Dermis microvascular lymphatic vessel endothelial cell (primary cell): Measurements from ENCODE around the gene CD2. TPM values are rescaled to one million over a fixed set of nuclear protein-coding genes. Genes with fewer than 3 reads are reported as not detected.
A peak's percentile ranks its signal among the peaks of the same experiment; 100 is the strongest.

Experiments
- DNase-seq, 2 donors: peaks; one replicate each; pipeline versions ENCODE4 v3.0.0 to v3.0.0-alpha.2; 2010; ENCODE audit warnings: low read depth in 2 of 2
- total RNA-seq: library from RNA; depleted of rRNA; stranded (reverse); fragments of >200 nt; gene quantifications from 2 replicates; pipeline ENCODE4 v1.2.1, GENCODE V29; 2014

CD2 gene
- not detected in 2 replicates for total RNA-seq

GRCh38 chr1:116754198-116754977, at the start of gene CD2:
Gene CD2, plus strand, starts transcription at chr1:116754430. Its CDS starts 63 bp downstream, at chr1:116754493.
- DNase-seq: no peak

- DNase-seq: no peak
Measured at GRCh38 chr1:116706123-116706522, 48.1 kb upstream of the CD2 start.

GRCh38 chr1:116706841-116707240, 47.4 kb upstream of the CD2 start:
- DNase-seq: no peak

- no peak for DNase-seq
Measured at GRCh38 chr1:116708255-116708900, 45.9 kb upstream of the CD2 start.

GRCh38 chr1:116709666-116710167, 44.5 kb upstream of the CD2 start:
- no peak for DNase-seq

GRCh38 chr1:116710420-116711262, 43.6 kb upstream of the CD2 start:
- DNase-seq: no peak

GRCh38 chr1:116711263-116711840, 42.9 kb upstream of the CD2 start:
- DNase-seq: peak in 1 of 2 donors; percentile 7

GRCh38 chr1:116712510-116712909, 41.7 kb upstream of the CD2 start:
- no peak for DNase-seq

GRCh38 chr1:116713474-116713873, 40.8 kb upstream of the CD2 start:
- no peak for DNase-seq

GRCh38 chr1:116716391-116716790, 37.8 kb upstream of the CD2 start:
- no peak for DNase-seq

GRCh38 chr1:116717318-116717717, 36.9 kb upstream of the CD2 start:
- no peak for DNase-seq

- no peak for DNase-seq
Measured at GRCh38 chr1:116720364-116721038, 33.7 kb upstream of the CD2 start.

- DNase-seq: no peak
Measured at GRCh38 chr1:116721039-116721405, 33.2 kb upstream of the CD2 start.

GRCh38 chr1:116721451-116722007, 32.7 kb upstream of the CD2 start:
- DNase-seq: no peak

- no peak for DNase-seq
Measured at GRCh38 chr1:116722016-116722838, 32.0 kb upstream of the CD2 start.

- DNase-seq: peak; percentile 10 to 63
Measured at GRCh38 chr1:116724765-116725375, 29.4 kb upstream of the CD2 start.

GRCh38 chr1:116725798-116726197, 28.4 kb upstream of the CD2 start:
- DNase-seq: peak; percentile 64 to 74

- DNase-seq: no peak
Measured at GRCh38 chr1:116726872-116727820, 27.1 kb upstream of the CD2 start.
